GM12891 (cell line): Measurements from ENCODE around the gene COTL1.
"Not testable (repeated sequence)": the region's sequence is repeated elsewhere in the genome, so short reads cannot be mapped to it uniquely, and the experiment has no call there.

Source experiments
- DNase-seq: peaks from one replicate; pipeline ENCODE4 v3.0.0; 2011; ENCODE audit warnings: low spot score; ENCODE audit not compliant: insufficient read length
- FAIRE-seq: peaks from 2 replicates; lab custom pipeline; 2011; peaks lifted over from hg19 to GRCh38; lab: Jason Lieb, UNC
- PAX5 ChIP-seq: IDR thresholded peaks from 2 replicates; pipeline ENCODE4 v1.6.1; 2011; ENCODE audit warnings: low read length, moderate library complexity, mild to moderate bottlenecking; ENCODE audit not compliant: insufficient read depth, severe bottlenecking
- POLR2A ChIP-seq: IDR thresholded peaks from 2 replicates; pipeline ENCODE4 v1.6.1; 2011; ENCODE audit warnings: low read depth, low read length, control low read depth
- POLR2AphosphoS5 ChIP-seq: IDR thresholded peaks from 2 replicates; pipeline ENCODE4 v1.6.1; 2011; ENCODE audit warnings: low read depth, low read length, control low read depth
- POU2F2 ChIP-seq: IDR thresholded peaks from 2 replicates; pipeline ENCODE4 v1.6.1; 2011; ENCODE audit warnings: low read depth, mild to moderate bottlenecking, control low read depth, low read length, moderate library complexity
- SPI1 ChIP-seq: IDR thresholded peaks from 2 replicates; pipeline ENCODE4 v1.6.1; 2011; ENCODE audit warnings: low read depth, low read length, control low read depth
- TAF1 ChIP-seq: IDR thresholded peaks from 2 replicates; pipeline ENCODE4 v1.6.1; 2011; ENCODE audit warnings: low read depth, low read length, control low read depth

COTL1 gene

DNA sequence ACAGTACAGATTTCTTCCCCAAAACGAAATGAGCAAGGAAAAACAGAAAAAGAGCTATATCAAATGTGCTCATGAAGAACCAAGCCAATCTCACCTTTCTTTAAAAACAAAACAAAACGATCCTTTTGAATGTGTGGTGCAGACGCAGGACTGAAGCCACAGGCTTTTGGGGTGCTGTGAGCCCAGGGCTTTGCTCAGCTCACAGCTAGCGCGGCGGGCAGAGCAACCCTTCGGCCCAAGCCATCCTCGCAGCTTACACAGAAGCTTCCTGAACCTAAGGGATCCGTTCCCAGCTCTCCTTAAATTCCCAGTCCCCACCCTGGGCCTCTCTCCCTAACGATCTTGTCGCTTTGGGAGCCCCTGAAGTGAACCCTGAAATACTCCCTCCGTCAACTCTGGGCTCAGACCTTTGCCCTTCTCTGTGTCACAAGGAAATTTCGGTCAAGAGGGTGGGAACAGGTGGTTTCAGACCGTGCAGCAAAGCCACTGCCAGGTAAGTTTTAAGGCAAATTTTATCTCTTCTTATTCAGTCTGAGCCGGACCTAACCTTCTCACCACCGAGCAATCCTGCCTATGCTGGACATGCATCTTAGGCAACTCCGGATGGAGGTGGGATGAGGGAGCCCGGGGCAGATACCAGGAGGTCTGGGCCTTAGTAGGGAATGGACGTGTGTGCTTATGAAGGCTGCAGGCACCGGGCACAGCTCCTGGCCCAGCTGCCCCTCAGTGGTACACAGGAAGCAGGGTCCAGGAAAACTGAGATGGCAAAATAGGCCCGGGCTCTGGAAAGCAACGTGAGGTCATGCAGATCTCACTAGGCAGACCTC lies 52.0 kb downstream of the COTL1 start:
- DNase-seq: no peak
- TF ChIP-seq TAF1 (no peak), PAX5 (no peak), SPI1 (no peak), POLR2AphosphoS5 (no peak), POLR2A (no peak), POU2F2 (no peak)
- no peak for FAIRE-seq

DNA sequence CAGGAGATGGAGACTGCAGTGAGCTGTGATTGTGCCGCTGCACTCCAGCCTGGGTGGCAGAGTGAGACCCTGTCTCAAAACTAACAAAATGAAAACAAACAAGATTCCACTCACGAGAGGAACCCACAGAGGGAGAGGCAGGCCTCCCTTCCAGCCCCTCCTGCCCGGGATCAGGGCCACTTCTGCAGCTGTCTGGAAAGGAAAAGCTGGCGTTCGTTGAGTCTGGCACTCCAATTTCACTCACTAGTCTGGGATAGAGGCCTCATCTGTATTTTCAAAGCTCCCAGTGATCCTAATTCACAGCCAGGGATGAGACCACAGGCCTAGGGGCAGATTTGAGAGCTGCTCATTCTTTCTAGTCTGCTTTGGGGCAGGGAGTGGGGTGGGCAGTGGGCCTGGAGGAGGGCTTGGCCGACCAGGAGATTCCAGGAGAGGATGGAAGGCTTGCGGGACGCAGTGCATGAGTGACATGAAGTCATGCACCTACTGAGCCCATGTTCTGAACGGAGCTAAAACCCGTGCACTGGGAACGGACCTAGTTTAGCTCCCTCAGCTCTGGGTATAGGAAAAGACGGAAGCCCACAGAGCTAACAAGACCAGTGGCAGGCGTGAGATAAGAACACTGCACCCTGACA lies 54.0 kb downstream of the COTL1 start:
- no peak for FAIRE-seq
- no peak for TF ChIP-seq SPI1
- no peak for TF ChIP-seq POLR2AphosphoS5
- TF ChIP-seq POU2F2: no peak
- TF ChIP-seq TAF1: no peak
- TF ChIP-seq POLR2A: no peak
- TF ChIP-seq PAX5: no peak
- no peak for DNase-seq

DNA sequence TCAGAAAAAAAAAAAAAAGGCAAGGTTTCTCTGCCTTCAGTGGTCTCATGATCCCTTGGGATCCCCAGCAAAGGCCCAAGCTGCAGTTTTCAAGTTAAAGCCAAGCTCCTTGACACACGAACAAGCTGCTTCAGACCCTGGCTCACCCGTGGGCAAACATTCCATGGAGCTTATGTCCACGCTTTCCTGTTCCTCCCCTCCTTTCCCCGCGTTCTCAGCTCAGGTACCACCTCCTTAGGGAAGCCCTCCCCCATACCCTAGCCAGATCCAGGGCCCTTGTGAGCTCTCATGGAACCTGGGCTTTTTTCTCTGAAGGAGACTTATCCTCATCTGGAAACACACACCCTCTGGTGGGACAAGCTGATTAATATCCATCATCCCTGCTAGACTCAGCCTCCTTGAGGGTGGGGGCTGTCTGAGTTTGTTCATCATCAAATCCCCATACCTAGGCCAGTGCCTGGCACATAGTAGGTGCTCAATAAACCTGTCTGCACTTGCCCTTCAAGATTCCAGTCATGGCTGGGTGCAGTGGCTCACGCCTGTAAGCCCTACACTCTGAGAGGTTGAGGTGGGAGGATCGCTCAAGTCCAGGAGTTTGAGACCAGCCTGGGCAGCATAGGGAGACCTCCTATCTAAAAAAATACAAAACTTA lies 54.7 kb downstream of the COTL1 start:
- FAIRE-seq (peak; percentile 66), DNase-seq (no peak)

GRCh38 chr16:84562174-84562815 lies 55.6 kb downstream of the COTL1 start:
- DNase-seq (peak; percentile 43), FAIRE-seq (peak; percentile 75)
- no peak for TF ChIP-seq TAF1
- peak; percentile 65 for TF ChIP-seq SPI1

More for the DNA sequence above, 54.7 kb downstream of the COTL1 start:
- no peak for TF ChIP-seq TAF1
- TF ChIP-seq POLR2A: 0 out of 2 replicates have a peak, but pooled peaks have one; percentile 6

- TF ChIP-seq SPI1 (no peak), POLR2A (no peak), PAX5 (no peak)
- DNase-seq (no peak), FAIRE-seq (no peak)
Measured at GRCh38 chr16:84561291-84561690, 56.6 kb downstream of the COTL1 start.

DNA sequence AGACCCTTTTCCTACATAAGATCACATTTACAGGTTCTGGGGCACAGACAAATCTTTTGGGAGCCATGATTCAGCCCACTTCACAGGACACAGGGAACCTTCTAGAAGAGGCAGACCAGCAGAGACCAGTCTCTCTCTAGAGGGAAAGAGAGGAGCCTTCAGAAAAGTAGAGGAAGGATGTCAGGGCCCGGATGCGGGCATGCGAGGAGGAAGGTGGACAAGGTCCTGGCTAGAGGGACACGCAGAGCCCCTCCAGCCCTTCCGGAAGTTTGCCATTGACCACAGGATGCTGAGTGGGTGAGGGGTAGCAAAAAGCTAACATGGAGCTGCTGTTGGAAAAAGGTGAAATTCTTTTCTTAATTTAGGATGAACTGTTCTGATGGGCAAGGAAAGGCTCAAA lies 57.6 kb downstream of the COTL1 start:
- TF ChIP-seq SPI1: no peak
- TF ChIP-seq POU2F2: no peak
- no peak for DNase-seq
- FAIRE-seq: no peak

- TF ChIP-seq TAF1: no peak
- TF ChIP-seq PAX5: no peak
- TF ChIP-seq SPI1: no peak
- TF ChIP-seq POLR2A: no peak
- no peak for TF ChIP-seq POLR2AphosphoS5
- TF ChIP-seq POU2F2: no peak
- DNase-seq: no peak
- FAIRE-seq: no peak
Measured at GRCh38 chr16:84559311-84559932, 58.5 kb downstream of the COTL1 start.

GRCh38 chr16:84558850-84559249 lies 59.0 kb downstream of the COTL1 start:
- not testable (repeated sequence) for FAIRE-seq, DNase-seq

GRCh38 chr16:84557504-84557903 lies 60.4 kb downstream of the COTL1 start:
- FAIRE-seq (no peak), DNase-seq (no peak)
- TF ChIP-seq POU2F2 (no peak), POLR2AphosphoS5 (no peak), TAF1 (no peak), POLR2A (no peak), PAX5 (no peak)

DNA sequence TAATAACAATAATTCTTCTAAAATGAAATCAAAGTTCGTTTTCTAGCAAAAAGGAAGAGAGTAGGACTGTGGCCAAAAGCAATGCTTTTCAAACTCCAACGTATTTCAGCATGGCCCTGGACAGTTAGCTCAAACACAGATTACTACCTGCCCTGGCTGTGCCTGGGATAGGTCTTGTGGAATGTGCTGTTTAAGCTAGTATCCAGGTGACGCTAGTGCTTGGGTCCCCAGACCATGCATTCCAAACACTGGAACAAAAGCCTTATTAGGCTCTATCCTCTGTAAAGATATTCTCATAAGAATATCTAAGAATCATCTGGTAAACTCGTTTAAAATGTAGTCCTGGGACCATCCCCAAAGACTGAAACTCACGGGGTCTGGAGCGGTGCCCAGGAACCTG lies 60.8 kb downstream of the COTL1 start:
- no peak for DNase-seq
- TF ChIP-seq POLR2A (no peak), PAX5 (no peak), SPI1 (no peak), POU2F2 (no peak), POLR2AphosphoS5 (no peak), TAF1 (no peak)
- no peak for FAIRE-seq
